Large intestine (tissue), 3 donors: ENCODE results near the gene POLE. TPM values are rescaled to one million over a fixed set of nuclear protein-coding genes. Genes with fewer than 3 reads are reported as not detected.

ENCODE experiments used
- DNase-seq, 2 donors: peaks; one replicate each; pipeline versions ENCODE4 v3.0.0 to v3.0.0-alpha.2; 2013
- H3K27ac ChIP-seq: one replicate; pipeline ENCODE4 v1.5.1; 2013; ENCODE audit warnings: low read length
- H3K27me3 ChIP-seq: 2 replicates; pipeline ENCODE4 v1.6.1; 2013; ENCODE audit warnings: low read length; ENCODE audit not compliant: control insufficient read depth, insufficient read depth
- H3K36me3 ChIP-seq: 2 replicates; pipeline ENCODE4 v1.6.1; 2013; ENCODE audit warnings: low read length; ENCODE audit not compliant: control insufficient read depth, insufficient read depth
- H3K4me1 ChIP-seq: one replicate; pipeline ENCODE4 v1.6.1; 2013; ENCODE audit warnings: low read length; ENCODE audit not compliant: control insufficient read depth, insufficient read depth
- H3K4me3 ChIP-seq: one replicate; pipeline ENCODE4 v1.5.1; 2013; ENCODE audit warnings: low read length
- H3K9me3 ChIP-seq: one replicate; pipeline ENCODE4 v1.6.1; 2013; ENCODE audit warnings: mild to moderate bottlenecking, low read depth, low read length, moderate library complexity; ENCODE audit not compliant: control insufficient read depth
- whole genome bisulfite sequencing: methylation state at CpG from one replicate; pipeline ENCODE4 v1.1.5; 2013; ENCODE audit warnings: low lambda C conversion rate; ENCODE audit not compliant: insufficient coverage; 5-methylcytosine and 5-hydroxymethylcytosine counted together
- polyA plus RNA-seq: library from polyadenylated mRNA; unstranded; fragments of 120-200 nt; gene quantifications from one replicate; pipeline ENCODE4 v1.2.1, GENCODE V29; 2013

Gene POLE
- polyA plus RNA-seq, 1 donor: 48.1 TPM

- H3K36me3 ChIP-seq: peaks cover 87% of the 10 kb centered on the region
- H3K4me3 ChIP-seq: no peak overlapping the region
- H3K27ac ChIP-seq: no peak overlapping the region
- H3K9me3 ChIP-seq: peaks cover 5% of the 10 kb centered on the region
- H3K4me1 ChIP-seq: no peaks in the 10 kb centered on the region
- H3K27me3 ChIP-seq: no peaks in the 10 kb centered on the region
- DNase-seq: no peak
- WGBS: no CpG with 5 or more reads among the region's 7 CpGs
Measured at GRCh38 chr12:132728502-132728901, 41.4 kb upstream of the POLE start.

- H3K36me3 ChIP-seq: peaks cover 82% of the 10 kb centered on the region
- H3K27me3 ChIP-seq: no peaks in the 10 kb centered on the region
- no peak for DNase-seq
- no peak overlapping the region for H3K4me3 ChIP-seq
- H3K27ac ChIP-seq: no peak overlapping the region
- no CpG with 5 or more reads among the region's 37 CpGs for WGBS
- H3K4me1 ChIP-seq: no peaks in the 10 kb centered on the region
- H3K9me3 ChIP-seq: peaks cover 5% of the 10 kb centered on the region
Measured at GRCh38 chr12:132727091-132727794, 40.1 kb upstream of the POLE start.

- H3K36me3 ChIP-seq: peaks cover 79% of the 10 kb centered on the region
- peaks cover 5% of the 10 kb centered on the region for H3K9me3 ChIP-seq
- no peak overlapping the region for H3K27ac ChIP-seq
- no peak overlapping the region for H3K4me3 ChIP-seq
- H3K27me3 ChIP-seq: no peaks in the 10 kb centered on the region
- DNase-seq: no peak
- H3K4me1 ChIP-seq: no peaks in the 10 kb centered on the region
- 100% methylated on average over 1 of the region's 12 CpGs for whole genome bisulfite sequencing
Measured at GRCh38 chr12:132726386-132726785, 39.2 kb upstream of the POLE start.

GRCh38 chr12:132724506-132725241 is 37.5 kb upstream of the POLE start:
- H3K4me3 ChIP-seq: no peak overlapping the region
- no peaks in the 10 kb centered on the region for H3K27me3 ChIP-seq
- WGBS: no CpG with 5 or more reads among the region's 30 CpGs
- no peaks in the 10 kb centered on the region for H3K4me1 ChIP-seq
- H3K9me3 ChIP-seq: peaks cover 5% of the 10 kb centered on the region
- H3K27ac ChIP-seq: no peak overlapping the region
- peaks cover 73% of the 10 kb centered on the region for H3K36me3 ChIP-seq
- no peak for DNase-seq

GRCh38 chr12:132723764-132724140 is 36.6 kb upstream of the POLE start:
- no CpG with 5 or more reads among the region's 2 CpGs for WGBS
- Histone ChIP-seq H3K27me3 (no peaks in the 10 kb centered on the region), H3K4me3 (no peak overlapping the region), H3K36me3 (peaks cover 78% of the 10 kb centered on the region), H3K27ac (no peak overlapping the region), H3K4me1 (no peaks in the 10 kb centered on the region), H3K9me3 (peaks cover 5% of the 10 kb centered on the region)
- no peak for DNase-seq

- Histone ChIP-seq H3K36me3 (peaks cover 74% of the 10 kb centered on the region), H3K27me3 (no peaks in the 10 kb centered on the region), H3K27ac (no peak overlapping the region), H3K4me3 (no peak overlapping the region), H3K9me3 (peaks cover 5% of the 10 kb centered on the region), H3K4me1 (no peaks in the 10 kb centered on the region)
- DNase-seq: no peak
- no CpG with 5 or more reads among the region's 30 CpGs for WGBS
Measured at GRCh38 chr12:132723015-132723763, 36.0 kb upstream of the POLE start.

- H3K27ac ChIP-seq: no peak overlapping the region
- WGBS: no CpG with 5 or more reads among the region's 25 CpGs
- no peak for DNase-seq
- H3K4me3 ChIP-seq: no peak overlapping the region
- H3K36me3 ChIP-seq: peaks cover 71% of the 10 kb centered on the region
- peaks cover 9% of the 10 kb centered on the region for H3K9me3 ChIP-seq
- H3K4me1 ChIP-seq: no peaks in the 10 kb centered on the region
- H3K27me3 ChIP-seq: no peaks in the 10 kb centered on the region
Measured at GRCh38 chr12:132720606-132721345, 33.6 kb upstream of the POLE start.

- Histone ChIP-seq H3K4me3 (no peak overlapping the region), H3K4me1 (no peaks in the 10 kb centered on the region), H3K36me3 (peaks cover 65% of the 10 kb centered on the region), H3K27ac (no peak overlapping the region), H3K9me3 (peaks cover 9% of the 10 kb centered on the region), H3K27me3 (no peaks in the 10 kb centered on the region)
- WGBS: no CpG with 5 or more reads among the region's 12 CpGs
- no peak for DNase-seq
Measured at GRCh38 chr12:132719954-132720324, 32.8 kb upstream of the POLE start.

- H3K4me1 ChIP-seq: no peaks in the 10 kb centered on the region
- no peak for DNase-seq
- H3K4me3 ChIP-seq: no peak overlapping the region
- H3K9me3 ChIP-seq: peaks cover 9% of the 10 kb centered on the region
- WGBS: no CpG with 5 or more reads among the region's 31 CpGs
- no peaks in the 10 kb centered on the region for H3K27me3 ChIP-seq
- H3K27ac ChIP-seq: no peak overlapping the region
- peaks cover 63% of the 10 kb centered on the region for H3K36me3 ChIP-seq
Measured at GRCh38 chr12:132719141-132719953, 32.2 kb upstream of the POLE start.
